Measurements from ENCODE around the gene IQCM.
A peak's percentile ranks its signal among the peaks of the same experiment; 100 is the strongest.

IQCM gene

DNA sequence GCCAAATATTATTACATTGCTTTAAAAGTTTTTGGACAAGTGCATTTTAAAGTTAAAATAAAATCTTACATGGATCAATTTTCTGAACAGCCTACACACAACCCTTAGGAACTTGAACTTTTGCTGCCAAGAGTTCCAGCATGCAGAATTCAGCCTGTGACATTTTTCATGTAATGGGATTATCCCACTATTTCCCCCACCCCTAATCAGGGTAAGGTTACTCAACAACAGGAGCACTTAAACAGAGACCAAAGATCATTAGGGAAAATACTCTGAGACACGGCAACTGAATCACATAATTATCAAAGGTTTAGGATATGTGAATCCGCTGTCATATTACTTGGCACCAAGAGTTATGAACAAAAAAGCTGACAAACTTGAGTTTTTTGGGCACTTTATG, 47.2 kb downstream of the IQCM start:
- no peak for DNase-seq (ENCODE audit: low spot score)

DNA sequence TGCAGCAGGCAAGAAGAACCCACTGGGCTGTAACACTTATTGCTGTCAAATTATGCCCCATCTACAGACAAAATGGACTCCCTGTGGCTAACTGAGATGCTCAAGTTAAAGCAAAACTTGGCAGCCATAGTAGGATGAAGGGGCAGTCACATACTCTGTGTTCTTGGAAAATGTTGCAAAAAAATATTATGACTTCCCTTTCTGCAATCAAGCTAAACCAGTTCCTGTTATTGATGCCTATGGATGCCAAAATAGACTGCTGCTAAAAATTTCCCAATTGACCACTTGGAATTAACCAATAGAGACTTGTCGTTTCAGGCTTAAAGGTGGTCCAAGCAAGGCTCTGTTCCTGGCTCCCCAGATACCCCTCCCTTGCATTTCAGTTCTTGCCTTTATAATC, 49.5 kb downstream of the IQCM start:
- DNase-seq (ENCODE audit: low spot score), result no peak

DNA sequence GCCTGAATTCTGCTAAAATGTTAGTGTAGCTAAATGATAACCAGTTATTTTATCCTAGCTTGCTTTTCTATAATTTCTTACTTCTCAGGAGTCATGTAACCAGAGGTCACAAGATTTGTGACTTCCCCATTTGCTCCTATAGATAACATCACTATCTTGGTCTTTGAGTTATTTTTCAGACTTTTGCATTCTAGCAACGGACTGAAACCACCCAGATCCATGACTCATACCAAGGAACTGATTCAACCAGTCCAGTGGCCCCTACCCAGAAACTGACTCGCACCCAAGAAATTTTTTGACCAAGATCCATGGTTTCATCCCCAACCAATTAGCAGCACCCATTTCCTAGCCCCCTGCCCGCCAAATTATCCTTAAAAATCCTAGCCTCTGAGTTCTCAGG, 50.0 kb downstream of the IQCM start:
- peak; percentile 69 for DNase-seq (ENCODE audit: low spot score)

DNA sequence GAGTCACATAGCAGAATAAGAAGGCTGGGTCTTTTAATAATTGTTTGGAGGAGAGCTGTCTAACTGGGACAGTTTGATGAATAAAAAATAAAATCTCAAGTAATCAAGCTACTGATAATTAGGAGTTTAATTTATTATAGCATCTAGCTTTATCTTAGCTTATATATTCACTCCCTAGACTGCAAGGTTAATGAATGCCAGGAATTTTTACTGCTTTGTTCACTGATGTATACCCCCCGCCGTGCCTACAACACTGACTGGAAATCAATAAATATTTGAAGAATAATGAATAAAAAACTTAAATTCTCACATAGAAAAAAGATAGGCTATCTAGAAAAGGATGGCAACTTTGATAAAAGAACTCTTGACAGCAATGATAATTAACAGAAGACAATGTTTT, 59.7 kb downstream of the IQCM start:
- no peak for DNase-seq (ENCODE audit: low spot score)

DNA sequence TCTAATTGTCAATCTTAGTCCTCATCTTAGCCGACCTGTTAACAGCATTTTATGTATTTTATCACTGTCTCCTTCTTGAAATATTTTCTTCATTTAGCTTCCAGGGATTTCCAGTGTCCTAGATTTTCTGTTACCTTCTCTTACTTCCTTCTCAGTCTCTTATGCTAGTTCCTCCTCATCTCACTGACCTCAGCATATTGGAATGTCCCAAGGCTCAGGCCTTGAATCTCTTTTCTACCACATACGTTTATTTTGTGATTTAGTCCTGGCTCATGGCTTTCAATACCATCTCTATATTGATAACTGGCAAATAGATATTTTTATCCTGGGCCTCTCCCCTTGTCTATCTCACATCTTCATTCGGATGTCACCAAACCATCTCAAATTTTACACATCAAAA, 61.1 kb downstream of the IQCM start:
- no peak for DNase-seq (ENCODE audit: low spot score)

DNA sequence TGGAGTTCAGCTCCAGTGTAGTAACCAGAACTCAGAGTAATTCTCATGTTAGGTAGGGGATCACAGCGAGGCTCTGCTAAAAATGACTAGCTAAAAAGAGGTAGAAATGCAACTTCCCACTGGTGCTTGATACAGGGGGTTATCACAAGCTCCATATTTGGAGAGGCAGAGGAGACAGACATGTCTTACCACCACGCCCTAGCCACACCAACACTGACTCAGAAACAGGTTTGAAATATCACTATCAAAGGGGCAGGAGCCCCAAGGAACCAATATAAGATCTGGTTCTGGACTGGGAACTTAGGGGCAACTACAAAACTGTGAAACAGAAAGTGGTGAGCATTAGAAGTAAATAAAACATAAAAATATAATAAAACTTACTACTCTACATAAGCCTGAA, 62.9 kb downstream of the IQCM start:
- no peak for DNase-seq (ENCODE audit: low spot score)

DNA sequence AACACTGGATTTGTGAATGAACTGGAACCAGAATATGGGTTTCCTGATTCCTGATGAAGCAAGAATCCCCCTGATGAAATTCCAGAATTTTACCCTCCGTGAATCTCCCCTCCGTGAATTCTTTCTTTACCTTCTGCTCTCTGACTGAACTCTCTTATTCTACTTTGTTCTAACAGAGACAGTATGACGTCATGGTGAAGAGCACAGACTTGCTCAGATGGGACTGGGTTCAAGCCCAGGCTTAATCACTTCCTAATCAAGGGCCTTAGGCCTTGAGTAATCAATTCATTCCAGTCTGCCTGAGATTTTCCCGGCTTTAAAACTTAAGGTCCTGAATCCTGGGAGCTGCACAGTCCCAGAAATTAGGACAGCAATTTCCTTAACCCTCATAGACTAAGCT, 64.5 kb downstream of the IQCM start:
- DNase-seq (ENCODE audit: low spot score), result no peak

DNA sequence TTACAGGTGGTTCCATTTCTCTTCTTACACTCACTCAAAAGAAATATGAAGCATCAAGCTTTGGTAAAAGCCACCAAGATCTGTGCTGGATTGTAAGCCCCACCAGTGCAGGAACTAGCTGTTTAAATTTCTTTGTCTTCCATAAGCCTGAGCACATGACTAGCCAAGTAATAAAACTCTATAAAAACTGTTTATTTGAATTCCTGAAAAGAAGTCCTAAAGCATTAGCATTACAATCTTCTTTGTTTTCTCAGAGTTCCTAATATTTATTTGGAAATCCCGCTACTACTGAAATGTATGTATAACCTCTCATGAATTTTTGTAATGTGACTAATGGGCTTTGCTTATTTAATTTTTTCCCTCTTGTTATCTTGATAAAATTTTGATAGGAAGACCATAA, 65.9 kb downstream of the IQCM start:
- no peak for DNase-seq (ENCODE audit: low spot score)

DNA sequence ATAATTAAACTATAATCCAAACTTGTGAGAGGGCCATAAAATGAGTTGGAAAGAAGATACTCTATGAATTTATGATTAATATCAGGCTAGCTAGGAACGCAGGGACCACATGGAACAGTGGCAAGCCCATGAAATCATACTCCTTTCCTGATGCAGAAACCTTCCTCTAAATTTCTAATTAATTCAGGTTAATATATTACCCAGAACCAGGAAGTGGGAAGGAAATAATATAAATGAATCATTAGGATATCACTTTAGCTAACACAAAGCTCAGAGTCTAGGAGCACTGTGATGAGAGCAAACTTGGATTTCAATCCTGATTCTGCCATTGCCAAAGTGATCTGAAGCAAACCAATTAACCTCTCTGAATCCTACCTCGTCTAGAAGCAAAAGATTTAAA, 68.0 kb downstream of the IQCM start:
- DNase-seq (ENCODE audit: low spot score), result no peak

DNA sequence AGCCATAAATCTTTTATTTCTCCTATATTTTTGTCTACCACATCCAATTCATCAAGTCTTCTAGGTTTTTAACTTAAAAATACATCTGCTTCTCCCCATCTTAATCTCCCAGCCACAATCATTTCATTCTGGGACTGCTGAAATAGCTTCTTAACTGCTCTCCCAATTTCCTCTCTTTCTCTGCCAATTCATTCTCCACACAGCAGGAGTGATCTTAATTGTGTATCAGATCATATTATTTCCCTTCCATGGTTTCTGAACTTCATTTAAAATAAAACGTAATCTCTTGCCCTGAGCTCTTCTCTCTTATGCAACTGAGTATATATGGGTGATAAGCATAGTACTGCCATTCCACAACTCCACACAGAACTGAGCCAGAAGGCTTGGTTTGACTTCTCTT, 69.4 kb downstream of the IQCM start:
- no peak for DNase-seq (ENCODE audit: low spot score)

DNA sequence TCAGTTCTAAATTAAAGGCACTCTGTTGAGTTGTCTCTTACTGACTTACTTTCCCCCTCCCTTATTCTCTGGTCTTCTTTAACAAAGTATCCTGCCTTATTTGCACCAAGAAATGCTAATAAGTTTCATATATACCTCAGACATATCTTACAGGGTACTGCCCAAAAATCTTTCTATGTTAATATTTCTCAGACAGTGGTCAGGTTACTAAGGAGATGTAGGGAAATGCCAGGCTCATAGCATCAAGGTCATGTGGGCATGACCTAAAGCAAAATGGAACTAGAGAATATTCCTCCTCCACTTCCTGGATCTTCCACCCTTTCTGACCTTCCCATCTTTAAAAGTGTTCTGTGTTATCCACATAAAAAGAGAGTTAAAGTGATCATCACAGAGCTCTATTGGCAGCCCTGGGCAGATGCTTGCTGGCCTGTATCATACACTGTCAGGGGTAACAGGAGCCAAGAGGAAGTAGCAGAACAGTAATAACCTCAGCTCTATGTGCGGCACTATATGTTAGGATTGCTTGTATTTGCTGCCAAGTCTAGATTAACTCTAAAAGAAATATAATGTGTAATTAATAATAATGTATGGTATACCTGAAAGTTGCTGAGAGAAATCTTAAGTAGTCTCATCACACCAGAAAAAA, 74.3 kb downstream of the IQCM start:
- no peak for DNase-seq (ENCODE audit: low spot score)

DNA sequence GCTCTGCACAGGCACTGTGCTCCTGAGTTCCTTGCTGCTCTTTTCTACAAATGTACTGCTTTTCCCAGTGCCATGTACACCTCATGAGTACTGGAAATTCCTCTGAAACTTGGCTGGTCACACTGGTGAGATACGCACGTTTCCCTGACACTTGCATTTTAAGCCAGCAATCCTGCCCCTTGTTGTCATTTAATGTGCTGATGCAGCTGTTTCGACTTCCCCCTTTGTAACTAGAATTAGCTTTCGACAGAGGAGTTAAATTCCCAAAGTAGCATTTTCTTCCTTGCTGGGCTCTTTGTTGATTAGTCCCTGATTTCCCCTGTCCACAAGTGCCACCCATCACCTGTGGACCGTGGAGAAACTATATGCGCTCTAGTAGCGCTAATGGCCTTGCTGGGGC, 77.5 kb downstream of the IQCM start:
- no peak for DNase-seq (ENCODE audit: low spot score)

DNA sequence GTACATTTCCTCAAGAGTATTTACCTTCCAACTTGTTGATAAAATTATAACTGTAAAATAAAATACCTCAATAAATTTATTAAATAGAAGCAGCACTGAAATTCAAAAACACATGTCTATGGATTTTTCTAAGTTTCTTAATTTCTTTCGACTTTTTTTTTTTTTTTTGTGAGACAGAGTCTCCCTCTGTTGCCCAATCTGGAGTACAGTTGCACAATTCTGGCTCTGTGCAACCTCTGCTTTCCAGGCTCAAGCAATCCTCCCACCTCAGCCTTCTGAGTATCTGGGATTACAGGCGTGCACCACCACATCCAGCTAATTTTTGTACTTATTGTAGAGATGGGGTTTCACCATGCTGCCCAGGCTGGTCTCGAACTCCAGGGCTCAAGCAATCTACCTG, 79.8 kb downstream of the IQCM start:
- peak; percentile 7 for DNase-seq (ENCODE audit: low spot score)

DNA sequence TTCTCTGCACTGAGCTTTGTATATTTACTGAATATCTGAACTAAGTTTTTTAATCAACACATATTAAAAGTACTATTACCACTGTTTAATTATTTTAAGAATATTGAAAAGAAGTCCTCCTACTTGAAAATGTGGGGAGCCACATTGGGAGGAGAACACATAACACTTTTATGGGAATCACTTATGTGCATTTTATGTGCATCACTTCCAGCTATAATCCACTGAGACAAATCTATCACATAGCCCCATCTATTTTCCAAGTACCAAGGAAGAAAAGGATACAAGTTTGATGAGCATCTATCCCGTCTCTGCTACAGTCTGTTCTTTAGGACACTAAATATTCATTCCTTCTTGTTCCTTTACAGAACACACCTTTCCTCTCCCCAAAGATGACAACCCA, 87.2 kb downstream of the IQCM start:
- DNase-seq (ENCODE audit: low spot score), result no peak

DNA sequence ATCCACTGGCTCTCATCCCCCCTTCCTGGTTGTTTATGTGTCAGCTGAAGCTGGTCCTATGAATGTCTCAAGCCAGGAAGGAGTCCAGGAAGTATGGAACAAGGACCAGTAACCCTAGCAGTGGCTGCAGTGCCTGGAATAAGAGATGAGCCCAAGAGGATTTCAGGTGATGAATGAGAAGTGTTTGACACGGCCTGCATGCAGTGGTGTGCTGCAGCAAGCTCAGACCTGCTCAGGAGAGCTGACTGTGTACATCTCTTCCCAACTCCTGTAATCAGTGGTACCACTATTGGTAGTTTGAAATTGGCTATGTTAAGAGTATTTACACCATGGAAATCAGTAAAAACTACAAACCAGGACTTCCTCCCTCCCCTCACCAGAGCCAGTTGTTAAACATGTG, 88.0 kb downstream of the IQCM start:
- no peak for DNase-seq (ENCODE audit: low spot score)

DNA sequence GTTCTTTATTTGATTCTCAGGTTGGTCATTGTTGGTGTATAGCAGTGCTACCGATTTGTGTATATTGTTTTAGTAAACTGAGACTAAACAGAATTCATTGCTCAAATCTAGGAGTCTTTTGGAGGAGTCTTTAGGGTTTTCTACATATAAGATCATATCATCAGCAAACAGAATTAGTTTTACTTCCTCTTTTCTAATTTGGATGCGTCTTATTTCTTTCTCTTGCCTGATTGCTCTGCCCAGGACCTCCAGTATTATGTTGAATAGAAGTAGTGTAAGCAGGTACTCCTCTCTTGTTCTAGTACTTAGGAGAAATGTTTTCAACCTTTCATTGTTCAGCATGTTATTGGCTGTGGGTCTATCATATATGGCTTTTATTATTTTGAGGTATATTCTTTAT, 92.6 kb downstream of the IQCM start:
- DNase-seq (ENCODE audit: low spot score), result no peak

DNA sequence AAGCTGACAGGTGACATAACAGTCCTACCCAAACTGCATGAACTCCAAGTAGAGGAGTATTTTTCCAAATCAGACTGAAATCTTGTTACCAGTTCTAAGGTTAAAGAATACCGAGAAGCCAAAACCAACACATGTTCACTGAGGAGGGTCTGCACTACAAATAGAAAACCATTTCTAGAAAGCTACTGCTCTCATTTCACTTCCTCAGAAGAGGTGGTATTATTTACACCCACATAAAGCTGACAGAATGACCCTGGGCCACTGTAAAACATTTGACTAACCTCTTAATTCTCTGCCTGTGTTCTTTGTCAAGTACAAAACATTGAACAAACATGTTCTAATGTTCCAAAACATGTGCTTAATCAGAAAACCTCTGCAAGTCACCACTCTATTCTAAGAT, 95.8 kb downstream of the IQCM start:
- DNase-seq (ENCODE audit: low spot score), result no peak

DNA sequence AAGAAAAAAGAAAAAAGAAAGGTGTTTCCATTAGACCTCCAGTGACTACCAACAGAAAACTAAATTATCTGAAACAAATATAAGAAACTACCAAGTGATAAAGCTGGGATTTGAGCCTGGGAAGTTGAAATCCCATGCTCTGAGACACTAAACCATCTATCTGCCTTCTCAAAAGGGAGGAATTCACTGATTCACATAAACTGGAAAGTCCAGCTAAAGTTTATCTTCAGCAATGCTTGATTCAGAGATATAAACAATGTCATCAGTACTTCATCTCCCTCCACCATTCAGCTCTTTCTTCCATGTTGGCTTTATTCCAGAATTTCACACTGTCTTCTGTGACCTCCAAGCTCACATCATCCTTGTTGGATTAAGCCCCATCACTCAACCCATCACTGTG, 96.3 kb downstream of the IQCM start:
- DNase-seq (ENCODE audit: low spot score), result no peak

DNA sequence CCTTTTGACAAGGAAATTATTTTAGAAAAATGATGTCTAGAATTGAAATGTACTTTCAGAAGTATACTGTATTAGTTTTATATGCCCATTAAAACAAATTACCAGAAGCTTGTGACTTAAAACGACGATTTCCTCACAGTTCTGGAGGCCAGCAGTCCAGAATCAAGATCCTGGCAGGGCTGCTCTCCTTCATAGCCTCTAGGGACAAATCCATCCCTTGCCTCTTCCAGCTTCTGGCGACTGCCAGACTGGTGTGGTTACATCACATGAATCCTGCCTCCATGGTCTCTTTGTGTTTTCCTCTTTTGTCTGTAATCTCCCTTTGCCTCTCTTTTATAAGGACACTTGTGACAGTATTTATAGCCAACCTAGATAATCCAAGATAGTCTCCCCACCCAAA, 97.1 kb downstream of the IQCM start:
- DNase-seq (ENCODE audit: low spot score), result no peak

DNA sequence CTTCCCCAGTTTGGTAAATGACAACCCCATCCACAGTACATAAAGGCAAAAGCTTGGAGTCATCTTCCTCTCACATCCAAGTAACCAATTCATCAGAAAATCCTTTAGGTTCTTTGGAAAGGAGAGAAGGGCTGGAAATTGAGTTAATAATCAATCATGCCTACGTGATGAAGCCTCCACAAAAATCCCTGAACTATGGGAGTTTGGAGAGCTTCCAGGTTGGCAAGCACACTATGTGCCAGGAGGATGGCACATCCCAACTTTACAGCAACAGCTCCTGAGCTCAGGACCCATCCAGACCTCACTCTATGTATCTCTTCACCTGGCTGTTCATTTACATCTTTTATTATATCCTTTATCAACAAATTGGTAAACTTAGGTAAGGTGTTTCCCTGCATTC, 98.9 kb downstream of the IQCM start:
- no peak for DNase-seq (ENCODE audit: low spot score)

DNA sequence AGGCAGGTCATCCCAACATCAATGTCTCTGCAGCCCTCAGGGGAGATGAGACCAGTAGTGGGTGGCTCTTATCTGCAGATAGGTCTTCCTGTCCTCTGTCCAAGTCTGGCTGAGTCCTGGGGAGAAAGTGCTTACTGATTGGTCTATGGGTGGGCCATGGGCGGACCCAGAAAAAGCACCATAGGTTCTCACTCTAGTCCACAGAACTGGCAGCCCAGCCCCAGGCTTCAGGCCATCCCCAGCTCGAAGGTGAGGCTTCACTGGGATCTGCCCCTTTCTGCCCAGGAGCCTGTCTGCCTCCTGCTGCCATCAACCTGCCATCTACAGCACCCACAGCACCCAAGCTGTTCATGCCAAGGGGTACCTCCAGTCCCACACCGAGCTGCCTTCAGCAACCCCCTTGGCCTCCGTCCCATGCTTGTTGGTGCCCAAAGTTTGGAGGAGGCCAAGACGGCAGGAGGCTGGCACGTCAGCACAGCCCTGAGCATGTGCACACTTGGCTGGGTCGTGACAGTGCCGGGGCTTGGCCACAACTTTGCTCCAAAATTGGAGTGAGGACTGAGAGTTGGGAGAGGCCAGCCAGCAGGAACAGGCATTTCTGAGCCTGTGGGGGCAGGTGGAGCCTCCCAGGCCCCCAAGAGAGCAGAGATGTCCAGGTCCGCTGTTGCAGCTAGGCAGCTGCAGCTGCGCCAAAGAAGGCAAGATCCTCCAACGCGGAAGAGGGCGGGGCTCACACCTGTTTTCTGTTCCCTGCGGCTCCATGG, 99.6 kb downstream of the IQCM start:
- no peak for DNase-seq (ENCODE audit: low spot score)

DNA sequence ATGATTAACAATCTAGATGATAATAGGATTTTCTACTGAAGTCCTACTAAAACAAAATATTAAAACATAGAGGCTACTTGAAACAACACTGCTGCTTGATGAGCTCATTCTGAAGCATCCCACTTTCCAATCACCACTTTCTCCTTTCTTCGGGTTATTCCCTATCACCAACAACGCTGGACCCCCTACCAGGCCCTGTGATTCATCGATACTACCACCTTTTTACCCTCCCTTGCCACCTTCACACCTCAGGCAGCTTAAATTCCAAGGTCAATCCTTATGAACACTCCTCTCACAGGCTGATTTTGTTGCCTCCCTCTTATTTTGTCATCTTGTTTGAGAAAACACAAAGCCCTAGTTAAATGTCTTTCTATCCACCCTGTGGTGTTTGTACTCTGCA, 102.6 kb downstream of the IQCM start:
- DNase-seq (ENCODE audit: low spot score), result no peak

DNA sequence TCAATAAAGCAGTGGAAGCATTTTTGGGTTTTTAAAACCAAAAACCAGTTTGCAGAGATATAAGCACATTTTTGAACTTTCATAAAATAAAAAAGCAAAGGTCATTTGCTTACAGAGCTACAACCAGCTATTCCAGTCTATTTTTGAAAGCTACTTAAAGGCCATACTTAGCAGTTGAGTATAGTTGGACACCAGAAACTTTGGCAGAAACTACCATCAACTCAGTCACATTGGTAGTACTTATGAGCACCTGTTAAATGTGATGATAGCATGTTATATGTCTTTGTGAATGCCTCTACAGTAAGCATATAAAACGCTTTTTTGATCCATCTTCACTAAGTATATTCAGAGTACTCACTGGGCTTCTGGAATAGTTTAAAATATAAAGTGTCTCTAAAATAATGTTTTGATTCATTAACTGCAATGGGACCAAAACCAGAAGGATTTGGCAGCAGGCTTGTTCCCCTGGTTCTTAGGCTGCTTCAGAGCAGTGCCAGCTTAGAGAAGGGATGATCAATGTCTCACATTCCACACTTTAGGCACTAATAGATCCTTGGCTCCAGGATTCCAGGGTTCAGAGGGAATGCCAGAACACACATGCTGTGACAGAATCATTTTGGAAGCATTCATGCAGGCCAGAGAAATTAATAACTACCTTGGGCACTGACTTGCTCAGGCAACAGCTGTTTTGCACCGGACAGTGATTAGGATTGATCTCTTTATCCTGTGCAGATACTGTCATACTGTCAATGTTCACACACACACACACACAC, 103.9 kb downstream of the IQCM start:
- no peak for DNase-seq (ENCODE audit: low spot score)

Data from RKO (cell line).